T-cell (primary cell): ENCODE results near the gene WDR86. TPM values are rescaled to one million over a fixed set of nuclear protein-coding genes. Genes with fewer than 3 reads are reported as not detected.

Experiments used
- ATAC-seq, 4 experiments: fragments of 200-7000 bp in 3 of 4; fragments of 150-1000 bp in 1 of 4; cut with Tn5 transposase; replicated peaks in 1 of 4; 1 replicate in 3 of 4; 2 replicates in 1 of 4; pipeline ENCODE4 v1.10.0; 2021; ENCODE audit warnings: moderate library complexity in 3 of 4, mild to moderate bottlenecking in 2 of 4, moderate number of reproducible peaks in 1 of 4
- CTCF ChIA-PET, 2 donors: fragments of 300-600 bp; sonication (Branson Sonifier 250); formaldehyde crosslinking; loops; one replicate each; lab custom pipeline; 2022; ENCODE audit warnings: antibody characterized with exemption in 2 of 2; lab: Charles Lee
- POLR2A ChIA-PET, 2 donors: fragments of 300-600 bp; sonication (Branson Sonifier 250); formaldehyde crosslinking; loops; one replicate each; lab custom pipeline; 2022; ENCODE audit warnings: antibody characterized with exemption in 2 of 2; lab: Charles Lee
- DNase-seq, 35 experiments: peaks; one replicate each; pipeline versions ENCODE4 v3.0.0 to v3.0.0-alpha.2; 2013 to 2023
- H3K27ac ChIP-seq: one replicate; pipeline ENCODE4 v1.5.1; 2013; ENCODE audit warnings: low read length
- H3K27me3 ChIP-seq, 2 experiments: replicated peaks in 1 of 2; 1 replicate in 1 of 2; 2 replicates in 1 of 2; pipeline versions ENCODE4 v1.6.1 to v1.7.0; 2013; ENCODE audit warnings: low read length in 1 of 2, mixed read lengths in 1 of 2; ENCODE audit not compliant: control insufficient read depth in 2 of 2, insufficient read depth in 2 of 2; ENCODE audit errors: extremely low read depth in 1 of 2
- H3K36me3 ChIP-seq, 2 donors: 1 replicate in 1 of 2; 2 replicates in 1 of 2; pipeline versions ENCODE4 v1.6.1 to v1.7.0; 2013; ENCODE audit warnings: low read length in 1 of 2; ENCODE audit not compliant: control insufficient read depth in 2 of 2, insufficient read depth in 1 of 2; ENCODE audit errors: extremely low read depth in 1 of 2
- H3K4me1 ChIP-seq, 2 experiments: 1 replicate in 1 of 2; 2 replicates in 1 of 2; pipeline versions ENCODE4 v1.6.1 to v1.7.0; 2013; ENCODE audit warnings: low read length in 2 of 2, mixed read lengths in 1 of 2; ENCODE audit not compliant: insufficient read depth in 2 of 2, control insufficient read depth in 1 of 2; ENCODE audit errors: extremely low read depth in 1 of 2
- H3K4me3 ChIP-seq, 2 donors: 1 replicate in 1 of 2; 2 replicates in 1 of 2; pipeline versions ENCODE4 v1.5.1 to v1.7.0; 2013; ENCODE audit warnings: mild to moderate bottlenecking in 2 of 2, low read length in 1 of 2, moderate library complexity in 1 of 2; ENCODE audit not compliant: control insufficient read depth in 1 of 2; ENCODE audit errors: extremely low read depth in 1 of 2
- H3K9me3 ChIP-seq: 2 replicates; pipeline ENCODE4 v1.7.0; 2013
- H3K27ac Mint-ChIP-seq, 2 donors: one replicate each; pipeline ENCODE4 v1.8.0; 2020 to 2021; ENCODE audit warnings: mild to moderate bottlenecking in 2 of 2, mixed read lengths in 2 of 2
- H3K27me3 Mint-ChIP-seq, 2 donors: one replicate each; pipeline ENCODE4 v1.8.0; 2021 to 2022; ENCODE audit warnings: mixed read lengths in 2 of 2
- H3K36me3 Mint-ChIP-seq: one replicate; pipeline ENCODE4 v1.8.0; 2021; ENCODE audit warnings: mixed read lengths
- H3K4me1 Mint-ChIP-seq, 3 donors: one replicate each; pipeline ENCODE4 v1.8.0; 2020 to 2022; ENCODE audit warnings: mixed read lengths in 3 of 3, mild to moderate bottlenecking in 1 of 3
- H3K4me3 Mint-ChIP-seq, 3 donors: one replicate each; pipeline ENCODE4 v1.8.0; 2020 to 2022; ENCODE audit warnings: mild to moderate bottlenecking in 3 of 3, mixed read lengths in 3 of 3, moderate library complexity in 3 of 3
- H3K9me3 Mint-ChIP-seq, 3 donors: one replicate each; pipeline ENCODE4 v1.8.0; 2020 to 2022; ENCODE audit warnings: mixed read lengths in 3 of 3
- WGBS: methylation state at CpG from one replicate; pipeline ENCODE4 v1.1.5; 2013; ENCODE audit warnings: missing lambda C conversion rate; ENCODE audit not compliant: insufficient coverage; 5-methylcytosine and 5-hydroxymethylcytosine counted together
- total RNA-seq, 35 experiments: library from RNA in 6 of 35; stranded (reverse) in 6 of 35; fragments of 120-200 nt in 1 of 35; gene quantifications; one replicate each; pipeline versions ENCODE4 v1.2.1 to v1.2.4 and lab custom pipeline; 2013 to 2026

The WDR86 gene
- total RNA-seq, 5 donors from 2014 or later (not counting 1 experiment from before 2014, with no cell fraction given) = 3.1 to 26.0 (median 10.1) TPM

DNA sequence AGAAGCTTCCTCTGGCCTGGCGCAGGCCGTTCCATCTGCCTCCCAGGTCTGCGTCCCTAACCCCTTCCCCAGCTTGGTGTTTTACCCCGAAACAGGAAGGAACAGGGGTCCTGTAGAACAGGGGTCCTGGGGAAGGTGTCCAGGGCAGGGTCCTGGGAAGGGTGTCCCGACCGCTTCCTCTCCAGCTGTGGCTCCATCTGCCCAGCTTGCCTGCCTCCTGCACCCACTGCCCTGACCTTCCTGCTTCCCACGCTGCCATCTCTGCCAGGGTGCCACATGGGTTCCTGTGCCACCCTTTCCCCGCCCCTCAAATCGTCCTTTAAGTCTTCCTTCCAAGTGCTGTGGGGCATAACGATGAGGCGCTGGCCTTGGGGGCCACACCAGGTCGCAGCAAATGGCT lies 32.4 kb downstream of the WDR86 start:
- H3K27me3 Mint-ChIP-seq = peaks cover 0 to 4% of the 10 kb centered on the region in 2 donors
- peaks cover 6 to 17% of the 10 kb centered on the region in 2 experiments for H3K4me1 ChIP-seq
- DNase-seq (no peak), ATAC-seq (no peak)
- no peak overlapping the region for H3K27ac ChIP-seq
- H3K9me3 Mint-ChIP-seq = no peaks in the 10 kb centered on the region
- H3K36me3 ChIP-seq = peaks cover 20 to 55% of the 10 kb centered on the region in 2 donors
- no peaks in the 10 kb centered on the region for H3K9me3 ChIP-seq
- POLR2A ChIA-PET = no interaction called here
- peak overlapping the region in 1 of 2 donors; percentile 39 for H3K27ac Mint-ChIP-seq
- CTCF ChIA-PET = interaction anchor here in 1 of 2 donors (0.6 kb wide), 1 partner anchor 360 kb away, joined by 3 read pairs; no protein-coding TSS in a partner anchor
- H3K4me1 Mint-ChIP-seq = peaks cover 4 to 11% (median 9%) of the 10 kb centered on the region in 3 donors
- H3K4me3 Mint-ChIP-seq = no peak overlapping the region
- 60% methylated on average over 5 of the region's 12 CpGs for WGBS
- peaks cover 2 to 14% of the 10 kb centered on the region in 2 experiments for H3K27me3 ChIP-seq
- peaks cover 30% of the 10 kb centered on the region for H3K36me3 Mint-ChIP-seq
- H3K4me3 ChIP-seq = no peak overlapping the region

DNA sequence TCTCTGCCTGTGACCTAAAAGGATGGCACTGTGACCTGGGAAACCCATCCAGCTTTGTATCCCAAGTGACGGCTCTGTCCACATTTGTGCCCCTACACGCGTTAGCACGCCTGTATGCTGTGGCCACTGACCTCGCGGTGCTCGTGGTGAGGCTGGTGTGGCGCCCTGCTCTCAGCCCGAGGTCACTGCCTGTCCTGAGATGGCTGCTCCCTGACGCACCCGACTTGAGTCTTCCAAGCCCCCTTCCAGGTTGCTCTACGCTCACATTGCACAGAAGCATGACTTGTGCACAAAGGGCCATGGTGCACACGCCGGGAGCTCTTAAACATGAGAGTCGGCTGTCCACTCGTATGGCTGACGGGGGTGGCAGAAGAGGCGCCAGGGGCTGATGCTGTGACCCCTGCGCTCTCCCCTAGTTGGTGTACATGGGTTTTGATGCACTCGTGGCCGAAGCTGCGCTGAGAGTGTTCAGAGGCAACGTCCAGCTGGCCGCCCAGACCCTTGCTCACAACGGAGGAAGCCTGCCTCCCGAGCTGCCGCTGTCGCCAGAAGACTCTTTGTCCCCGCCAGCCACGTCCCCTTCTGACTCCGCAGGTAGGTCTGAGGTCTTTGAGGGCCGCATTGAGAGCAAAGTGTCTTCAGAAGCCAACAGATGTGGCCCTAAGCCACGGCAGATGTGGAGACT lies 33.5 kb downstream of the WDR86 start:
- Histone ChIP-seq H3K9me3 (no peaks in the 10 kb centered on the region), H3K4me1 (peaks cover 0 to 9% of the 10 kb centered on the region in 2 experiments), H3K27ac (no peak overlapping the region), H3K36me3 (peaks cover 21 to 65% of the 10 kb centered on the region in 2 donors), H3K4me3 (no peak overlapping the region), H3K27me3 (peaks cover 0 to 6% of the 10 kb centered on the region in 2 experiments)
- Mint-ChIP-seq H3K27me3 (no peaks in the 10 kb centered on the region), H3K4me1 (peaks cover 0 to 9% (median 4%) of the 10 kb centered on the region in 3 donors), H3K9me3 (no peaks in the 10 kb centered on the region), H3K27ac (no peak overlapping the region), H3K36me3 (peaks cover 30% of the 10 kb centered on the region), H3K4me3 (no peak overlapping the region)
- 97% methylated on average over 31 of the region's 33 CpGs for WGBS
- ChIA-PET CTCF (interaction anchor here (0.6 kb wide), 2 partner anchors 57 to 107 kb away, joined by 3 read pairs; no protein-coding TSS in a partner anchor), POLR2A (interaction anchor here in 1 of 2 donors (0.6 kb wide), 2 partner anchors 26 to 1585 kb away, joined by 3 to 7 read pairs; no protein-coding TSS in a partner anchor)
- ATAC-seq (no peak), DNase-seq (no peak)

DNA sequence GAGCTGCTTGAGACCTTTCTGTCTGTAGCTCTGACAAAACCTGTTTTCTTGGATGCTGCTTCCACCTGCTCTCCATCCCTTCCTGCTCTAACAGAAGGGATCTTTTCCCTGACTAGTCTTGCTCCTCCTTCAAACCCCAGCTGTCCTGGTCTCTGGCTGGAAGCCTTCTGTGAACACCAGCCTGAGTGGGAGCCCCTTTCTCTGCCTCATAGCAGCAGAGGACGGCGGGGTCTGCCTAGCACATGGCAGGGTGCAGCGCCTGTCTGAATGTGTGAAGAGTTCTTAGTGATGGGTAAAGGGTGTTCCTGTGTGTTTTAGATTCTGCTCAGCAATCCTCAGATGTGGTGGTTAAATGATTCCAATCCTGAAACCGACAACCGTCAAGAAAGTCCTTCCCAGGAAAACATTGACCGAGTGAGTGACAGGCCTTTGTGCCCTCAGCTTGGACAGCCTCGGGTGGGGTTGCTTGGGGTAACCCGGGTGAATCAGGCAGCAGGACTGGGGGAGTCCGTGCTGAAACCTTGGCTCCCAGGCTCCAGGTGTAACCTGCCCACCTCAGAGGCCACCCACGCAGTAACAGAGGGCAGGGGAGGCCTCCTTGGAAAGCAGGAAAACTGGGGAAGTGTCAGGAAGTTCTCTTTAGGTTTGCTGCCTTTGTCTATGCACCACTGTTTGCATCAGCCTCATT lies 34.2 kb downstream of the WDR86 start:
- POLR2A ChIA-PET = no interaction called here
- Histone ChIP-seq H3K36me3 (peaks cover 23 to 70% of the 10 kb centered on the region in 2 donors), H3K4me3 (no peak overlapping the region), H3K4me1 (peaks cover 0 to 3% of the 10 kb centered on the region in 2 experiments), H3K9me3 (no peaks in the 10 kb centered on the region), H3K27ac (no peak overlapping the region), H3K27me3 (no peaks in the 10 kb centered on the region)
- peaks cover 0 to 4% (median under 1%) of the 10 kb centered on the region in 3 donors for H3K4me1 Mint-ChIP-seq
- ATAC-seq (no peak), DNase-seq (no peak)
- 88% methylated on average over 10 of the region's 10 CpGs for WGBS
- H3K27ac Mint-ChIP-seq = no peak overlapping the region
- CTCF ChIA-PET = no interaction called here
- no peaks in the 10 kb centered on the region for H3K9me3 Mint-ChIP-seq
- H3K27me3 Mint-ChIP-seq = no peaks in the 10 kb centered on the region
- H3K4me3 Mint-ChIP-seq = no peak overlapping the region
- H3K36me3 Mint-ChIP-seq = peaks cover 34% of the 10 kb centered on the region

DNA sequence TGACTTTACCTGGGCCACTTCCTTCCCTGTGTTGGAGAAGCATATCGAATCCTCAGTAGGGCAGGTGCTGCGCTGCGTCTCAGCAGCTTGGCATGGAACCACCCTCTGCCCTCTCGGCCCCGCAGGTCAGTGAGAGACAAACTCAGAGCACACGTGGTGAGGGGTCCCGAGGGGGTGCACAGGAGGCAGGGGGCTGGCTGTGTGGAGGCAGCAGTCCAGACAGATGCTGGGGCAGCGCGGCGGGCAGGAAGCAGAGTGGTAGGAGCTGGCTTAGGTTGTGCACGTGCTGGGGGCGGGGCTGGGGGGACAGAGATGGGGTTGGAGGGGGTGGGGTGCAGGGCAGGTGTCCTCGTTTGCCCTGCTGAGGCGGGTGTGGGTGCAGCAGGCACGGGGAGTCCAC lies 35.1 kb downstream of the WDR86 start:
- H3K27me3 Mint-ChIP-seq = no peaks in the 10 kb centered on the region
- Histone ChIP-seq H3K4me1 (no peaks in the 10 kb centered on the region), H3K36me3 (peaks cover 23 to 76% of the 10 kb centered on the region in 2 donors), H3K4me3 (no peak overlapping the region), H3K27me3 (no peaks in the 10 kb centered on the region), H3K9me3 (no peaks in the 10 kb centered on the region), H3K27ac (no peak overlapping the region)
- peaks cover 0 to 4% (median 0%) of the 10 kb centered on the region in 3 donors for H3K4me1 Mint-ChIP-seq
- peaks cover 36% of the 10 kb centered on the region for H3K36me3 Mint-ChIP-seq
- no peak for ATAC-seq
- ChIA-PET POLR2A (interaction anchor here in 1 of 2 donors (0.6 kb wide), 1 partner anchor 1634 kb away, joined by 6 read pairs; no protein-coding TSS in a partner anchor), CTCF (no interaction called here)
- no peak overlapping the region for H3K27ac Mint-ChIP-seq
- 97% methylated on average over 7 of the region's 15 CpGs for WGBS
- no peak for DNase-seq
- H3K4me3 Mint-ChIP-seq = no peak overlapping the region
- H3K9me3 Mint-ChIP-seq = no peaks in the 10 kb centered on the region

DNA sequence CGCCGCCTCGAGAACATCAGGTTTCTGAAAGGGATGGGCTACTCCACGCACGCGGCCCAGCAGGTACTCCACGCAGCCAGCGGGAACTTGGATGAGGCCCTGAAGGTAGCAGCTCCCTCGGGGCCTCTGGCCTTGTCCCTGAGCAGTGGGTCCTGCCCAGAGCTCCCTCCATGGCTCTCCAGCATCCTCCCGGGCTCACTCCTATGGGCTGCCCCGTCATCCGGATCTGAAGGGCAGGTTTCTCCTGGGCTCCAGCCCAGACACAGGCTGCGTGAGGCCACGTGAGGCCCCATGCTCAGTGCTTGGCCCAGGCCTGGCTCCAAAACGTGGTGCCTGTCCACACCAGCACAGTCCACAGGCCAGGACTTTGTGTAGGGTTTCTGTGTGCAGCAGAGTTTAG lies 35.7 kb downstream of the WDR86 start:
- Mint-ChIP-seq H3K27me3 (no peaks in the 10 kb centered on the region), H3K36me3 (peaks cover 39% of the 10 kb centered on the region), H3K4me3 (no peak overlapping the region), H3K9me3 (no peaks in the 10 kb centered on the region), H3K27ac (no peak overlapping the region), H3K4me1 (peaks cover 0 to 6% (median 0%) of the 10 kb centered on the region in 3 donors)
- 92% methylated on average over 15 of the region's 15 CpGs for WGBS
- no peak for ATAC-seq
- Histone ChIP-seq H3K4me3 (no peak overlapping the region), H3K27ac (no peak overlapping the region), H3K36me3 (peaks cover 23 to 80% of the 10 kb centered on the region in 2 donors), H3K4me1 (no peaks in the 10 kb centered on the region), H3K27me3 (no peaks in the 10 kb centered on the region), H3K9me3 (no peaks in the 10 kb centered on the region)
- no peak for DNase-seq
- ChIA-PET POLR2A (no interaction called here), CTCF (no interaction called here)

DNA sequence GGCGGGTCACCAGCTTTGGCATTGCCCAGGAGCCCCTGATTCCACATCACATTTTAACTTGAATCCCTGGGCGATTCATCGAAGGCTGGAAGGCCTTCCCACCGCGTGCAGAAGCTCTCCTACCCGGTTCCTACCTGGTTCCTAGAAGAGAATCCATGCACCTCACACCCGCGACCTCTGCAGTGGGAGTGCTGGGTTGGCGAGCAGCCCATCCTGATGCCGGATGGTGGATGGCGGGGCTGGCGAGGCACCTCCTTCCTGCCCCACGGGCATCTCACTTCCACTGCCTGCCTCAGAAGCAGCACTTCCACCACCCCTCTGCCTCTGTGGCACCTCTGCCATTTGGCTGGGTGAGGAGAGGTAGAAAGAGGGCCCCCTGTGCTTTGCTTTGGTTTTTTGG lies 36.2 kb downstream of the WDR86 start:
- Mint-ChIP-seq H3K4me3 (no peak overlapping the region), H3K4me1 (peaks cover under 1 to 7% (median 2%) of the 10 kb centered on the region in 3 donors), H3K27ac (no peak overlapping the region), H3K9me3 (no peaks in the 10 kb centered on the region), H3K36me3 (peaks cover 40% of the 10 kb centered on the region), H3K27me3 (no peaks in the 10 kb centered on the region)
- WGBS = 92% methylated on average over 6 of the region's 13 CpGs
- Histone ChIP-seq H3K4me1 (peaks cover 0 to 1% of the 10 kb centered on the region in 2 experiments), H3K27me3 (no peaks in the 10 kb centered on the region), H3K36me3 (peaks cover 23 to 81% of the 10 kb centered on the region in 2 donors), H3K4me3 (no peak overlapping the region), H3K9me3 (no peaks in the 10 kb centered on the region), H3K27ac (no peak overlapping the region)
- DNase-seq (no peak), ATAC-seq (no peak)
- CTCF ChIA-PET = no interaction called here
- POLR2A ChIA-PET = no interaction called here
